ENCODE results near the gene RAP1A. TPM values are rescaled to one million over a fixed set of nuclear protein-coding genes. Genes with fewer than 3 reads are reported as not detected.
"Not testable (repeated sequence)": the region's sequence is repeated elsewhere in the genome, so short reads cannot be mapped to it uniquely, and the experiment has no call there.

RAP1A gene
- polyA plus RNA-seq, 1 donor: 50.2 TPM

GRCh38 chr1:111598544-111598943, 21.0 kb upstream of the RAP1A start:
- DNase-seq: no peak

- no peak for DNase-seq
These were observed 19.6 kb upstream of the RAP1A start for GRCh38 chr1:111599781-111600693.

DNA sequence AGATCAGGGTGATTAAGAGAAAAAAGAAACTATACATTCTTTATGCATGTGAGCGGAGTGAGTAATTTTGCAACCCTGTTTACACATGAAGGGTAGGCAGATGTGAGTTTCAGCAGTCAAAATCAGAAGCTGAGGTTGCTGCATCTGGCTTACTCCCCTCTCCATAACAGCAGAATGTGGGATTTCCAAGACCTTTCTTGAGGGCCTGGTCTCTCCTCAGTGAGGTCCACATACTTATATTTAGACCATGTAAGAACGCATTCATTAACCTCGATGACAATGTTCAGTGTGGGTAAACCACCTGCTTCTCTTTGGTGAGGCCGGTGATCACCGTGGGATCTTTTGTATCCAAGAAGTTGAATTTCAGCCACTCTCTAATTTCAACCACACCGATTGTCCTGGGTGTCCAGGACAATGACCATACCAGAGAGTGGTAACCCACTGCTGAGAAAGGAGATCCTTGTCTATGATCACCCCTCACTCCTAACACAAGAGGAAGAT, 18.7 kb upstream of the RAP1A start:
- no peak for DNase-seq

DNA sequence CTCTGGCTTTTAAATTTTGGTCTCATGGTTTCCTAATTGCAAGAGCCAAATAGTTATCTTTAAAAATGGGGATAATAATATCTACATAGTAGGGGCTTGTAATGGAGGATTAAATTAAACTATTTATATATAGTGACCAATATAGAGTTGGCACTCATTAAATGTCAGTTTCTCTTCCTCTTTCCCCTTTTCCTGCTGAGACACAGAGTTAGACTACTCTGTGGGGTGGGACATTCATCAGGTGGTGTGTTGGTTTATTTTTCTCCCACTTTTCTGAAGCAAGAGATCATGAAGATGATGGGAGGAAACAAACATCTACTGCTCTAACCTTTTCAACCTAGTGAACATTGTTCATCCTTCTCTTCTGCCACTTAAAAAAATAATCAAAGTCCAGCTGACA, 17.3 kb upstream of the RAP1A start:
- no peak for DNase-seq

GRCh38 chr1:111602974-111603373, 16.6 kb upstream of the RAP1A start:
- DNase-seq: no peak

GRCh38 chr1:111603979-111604378, 15.6 kb upstream of the RAP1A start:
- no peak for DNase-seq

- DNase-seq: no peak
These were observed 14.7 kb upstream of the RAP1A start for GRCh38 chr1:111604931-111605330.

GRCh38 chr1:111605576-111605975, 14.0 kb upstream of the RAP1A start:
- peak; percentile 38 for DNase-seq

- DNase-seq: not testable (repeated sequence)
These were observed 13.0 kb upstream of the RAP1A start for GRCh38 chr1:111606457-111607215.

DNA sequence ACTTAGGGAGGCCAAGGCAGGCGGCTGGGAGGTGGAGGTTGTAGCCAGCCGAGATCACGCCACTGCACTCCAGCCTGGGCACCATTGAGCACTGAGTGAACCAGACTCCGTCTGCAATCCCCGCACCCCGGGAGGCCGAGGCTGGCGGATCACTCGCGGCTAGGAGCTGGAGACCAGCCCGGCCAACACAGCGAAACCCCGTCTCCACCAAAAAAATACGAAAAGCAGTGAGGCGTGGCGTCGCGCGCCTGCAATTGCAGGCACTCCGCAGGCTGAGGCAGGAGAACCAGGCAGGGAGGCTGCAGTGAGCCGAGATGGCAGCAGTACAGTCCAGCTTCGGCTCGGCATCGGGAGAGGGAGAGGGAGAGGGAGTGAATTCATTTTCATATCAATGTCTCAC, 11.1 kb upstream of the RAP1A start:
- DNase-seq: not testable (repeated sequence)

DNA sequence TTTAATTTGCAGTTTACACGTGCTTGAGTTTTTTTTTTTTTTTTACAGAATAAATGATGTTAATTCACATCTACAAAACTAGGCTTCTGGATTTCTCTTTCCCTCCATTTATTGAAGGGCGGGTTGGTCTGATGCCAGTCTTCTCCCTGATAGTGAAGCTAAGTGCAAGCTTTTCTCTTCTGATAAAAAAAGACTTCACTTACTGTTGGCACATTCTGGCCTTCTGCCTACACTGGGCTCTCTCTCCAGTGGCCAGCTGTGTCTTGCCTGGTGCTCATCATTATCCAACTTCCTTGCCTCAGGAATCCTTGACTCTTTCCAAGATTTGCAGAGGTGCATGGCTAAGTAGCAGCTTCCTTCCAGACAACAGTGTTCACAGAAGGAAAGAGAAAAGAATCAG, 7.6 kb upstream of the RAP1A start:
- DNase-seq: no peak

GRCh38 chr1:111615870-111616715, 3.5 kb upstream of the RAP1A start:
- DNase-seq: no peak

GRCh38 chr1:111618081-111618480, 1.5 kb upstream of the RAP1A start:
- DNase-seq: no peak

GRCh38 chr1:111618961-111619634, 491 bp upstream of the RAP1A start:
- DNase-seq: no peak

DNA sequence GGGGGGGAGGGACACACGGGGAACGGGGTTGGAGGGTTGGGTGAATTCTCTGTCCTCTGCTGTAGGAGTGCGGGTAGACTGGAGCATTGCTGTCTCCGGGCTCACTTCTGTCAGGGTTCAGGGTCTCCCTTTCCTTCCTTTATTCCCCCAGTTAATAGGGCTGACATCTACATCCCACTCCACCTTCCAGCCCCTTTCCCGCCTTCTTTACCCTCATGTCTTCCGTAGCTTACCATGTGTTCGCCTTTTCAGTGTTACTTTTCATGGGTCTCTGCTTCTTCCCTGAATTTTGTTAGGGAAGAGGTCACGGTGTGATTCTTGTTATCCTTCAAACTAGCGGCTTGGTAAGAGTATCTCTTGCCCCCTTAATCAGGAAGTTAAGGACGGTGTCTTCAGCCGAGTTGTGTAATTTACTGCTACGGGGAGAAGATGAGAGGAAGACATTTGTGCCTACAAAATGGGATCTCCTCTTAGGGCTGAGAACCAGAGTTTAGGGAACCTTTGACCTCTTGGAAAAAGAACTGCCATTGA, 917 bp downstream of the RAP1A start:
- DNase-seq: no peak

- DNase-seq: no peak
These were observed 1.5 kb downstream of the RAP1A start for GRCh38 chr1:111621050-111621449.

DNA sequence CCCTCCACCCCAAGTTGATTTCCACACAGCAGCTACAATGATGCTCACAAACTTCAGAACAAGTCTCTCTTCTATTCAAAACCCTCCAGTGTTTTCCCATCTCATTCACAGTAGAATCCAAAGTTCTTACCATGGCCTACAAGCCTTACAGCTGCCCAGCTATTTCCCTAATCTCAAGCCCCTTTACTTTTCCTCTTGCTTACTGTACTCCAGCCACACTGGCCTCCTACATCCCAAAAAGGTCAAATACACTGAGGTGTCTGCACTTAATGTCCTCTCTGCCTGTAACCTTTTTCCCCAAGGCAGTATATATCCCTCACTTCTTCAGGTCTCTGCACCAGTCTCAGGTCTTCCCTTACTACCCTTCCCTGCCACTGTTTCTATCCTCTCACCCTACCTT, 2.6 kb downstream of the RAP1A start:
- no peak for DNase-seq

DNA sequence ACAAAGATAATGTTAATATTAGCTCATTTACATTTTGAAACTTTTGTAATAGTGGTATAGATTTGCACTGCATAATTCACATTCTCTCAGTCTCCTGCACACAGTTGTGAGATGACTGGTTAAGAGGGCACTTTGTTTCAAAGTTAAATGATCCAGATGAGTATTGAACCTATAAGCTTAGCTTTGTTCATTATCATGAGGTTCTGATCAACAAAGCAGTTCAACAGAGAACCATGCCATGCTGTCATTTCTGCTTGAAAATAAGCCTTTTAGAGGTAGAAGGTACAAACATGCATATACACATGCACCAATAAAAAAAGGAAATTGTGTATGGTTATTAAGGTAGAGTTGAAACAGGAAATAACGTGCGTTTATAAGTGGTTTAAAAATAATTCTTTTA, 4.8 kb downstream of the RAP1A start:
- no peak for DNase-seq

- no peak for DNase-seq
These were observed 5.7 kb downstream of the RAP1A start for GRCh38 chr1:111625276-111625675.

DNA sequence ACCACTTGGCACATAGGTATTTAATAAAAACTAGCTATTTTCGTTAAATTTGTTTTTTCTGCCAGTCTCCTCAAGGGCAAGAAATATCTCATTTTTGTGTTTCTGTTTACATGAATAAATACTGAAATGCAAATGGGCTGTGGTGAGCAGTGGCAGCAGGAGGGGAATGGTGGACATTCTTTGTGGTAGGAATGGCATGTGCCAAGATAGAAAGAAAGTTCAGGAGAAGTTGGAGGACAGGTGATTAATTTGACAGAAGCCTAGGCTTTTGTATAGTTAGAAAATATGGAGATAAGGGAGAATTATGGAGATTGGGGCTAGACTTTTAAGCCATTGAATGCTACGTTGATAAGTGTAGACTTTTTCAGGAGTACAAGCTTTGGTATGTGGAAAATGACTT, 8.6 kb downstream of the RAP1A start:
- no peak for DNase-seq

- no peak for DNase-seq
These were observed 9.8 kb downstream of the RAP1A start for GRCh38 chr1:111629190-111629954.
